PC-9 (cell line): ENCODE measurements around the gene TMEM50A. TPM values are rescaled to one million over a fixed set of nuclear protein-coding genes. Genes with fewer than 3 reads are reported as not detected.

ENCODE experiments used
- BruUV-seq: library from RNA; stranded (reverse); fragments of 400-500 nt; replicated peaks from 2 replicates; lab custom pipeline; 2021; lab: Mats Ljungman, UMichigan
- CTCF ChIA-PET: fragments of 300-600 bp; sonication (Branson Sonifier 250); formaldehyde crosslinking; loops from one replicate; lab custom pipeline; 2022; ENCODE audit warnings: antibody characterized with exemption; lab: Charles Lee
- POLR2A ChIA-PET: fragments of 300-600 bp; sonication (Branson Sonifier 250); formaldehyde crosslinking; loops from one replicate; lab custom pipeline; 2022; ENCODE audit warnings: antibody characterized with exemption; ENCODE audit not compliant: unreplicated experiment; lab: Charles Lee
- DNase-seq, 2 experiments: peaks; one replicate each; pipeline versions ENCODE4 v3.0.0 to v3.0.0-alpha.2; 2015 to 2022; ENCODE audit warnings: mixed read lengths in 1 of 2
- H2AFZ ChIP-seq: fragments of 200-600 bp; sonication (generic); 2 replicates; pipeline ENCODE4 v1.8.1; 2017; ENCODE audit warnings: antibody characterized with exemption
- H3F3A ChIP-seq: fragments of 200-600 bp; sonication (generic); 2 replicates; pipeline ENCODE4 v1.8.1; 2017; ENCODE audit warnings: antibody characterized with exemption, mild to moderate bottlenecking, low read depth; ENCODE audit not compliant: insufficient read depth
- H3K27ac ChIP-seq: fragments of 200-600 bp; sonication (generic); 2 replicates; pipeline ENCODE4 v1.6.1; 2016; ENCODE audit warnings: mixed run types
- H3K27me3 ChIP-seq: fragments of 200-600 bp; sonication (generic); 2 replicates; pipeline ENCODE4 v1.6.1; 2016; ENCODE audit warnings: low read depth, mixed run types; ENCODE audit not compliant: insufficient read depth
- H3K36me3 ChIP-seq: fragments of 200-600 bp; sonication (generic); 2 replicates; pipeline ENCODE4 v1.6.1; 2016; ENCODE audit warnings: low read depth, mixed run types
- H3K4me1 ChIP-seq: fragments of 200-600 bp; sonication (generic); replicated peaks from 2 replicates; pipeline ENCODE4 v1.6.1; 2016; ENCODE audit warnings: mixed run types; ENCODE audit not compliant: insufficient read depth
- H3K4me2 ChIP-seq: fragments of 200-600 bp; sonication (generic); 2 replicates; pipeline ENCODE4 v1.6.1; 2017; ENCODE audit warnings: mixed run types
- H3K4me3 ChIP-seq: fragments of 200-600 bp; sonication (generic); 2 replicates; pipeline ENCODE4 v1.6.1; 2016; ENCODE audit warnings: mixed run types
- H3K79me2 ChIP-seq: fragments of 200-600 bp; sonication (generic); 2 replicates; pipeline ENCODE4 v1.6.1; 2017; ENCODE audit warnings: low read depth, mixed run types
- H3K9me2 ChIP-seq: fragments of 200-600 bp; sonication (generic); 2 replicates; pipeline ENCODE4 v1.8.1; 2017; ENCODE audit warnings: mild to moderate bottlenecking; ENCODE audit not compliant: insufficient read depth
- H3K9me3 ChIP-seq: fragments of 200-600 bp; sonication (generic); 2 replicates; pipeline ENCODE4 v1.8.1; 2016; ENCODE audit warnings: low read depth; ENCODE audit not compliant: insufficient read depth
- H4K20me1 ChIP-seq: fragments of 200-600 bp; sonication (generic); 2 replicates; pipeline ENCODE4 v1.8.1; 2017; ENCODE audit not compliant: insufficient read depth
- EZH2 ChIP-seq: fragments of 200-600 bp; sonication (generic); IDR thresholded peaks from 2 replicates; pipeline ENCODE4 v1.8.0; 2017; ENCODE audit warnings: antibody characterized with exemption, low read depth
- intact Hi-C: fragments of 100-400 bp; cut with micrococcal nuclease; formaldehyde crosslinking; loops from one replicate; pipeline ENCODE4 v1.10.0; 2022; ENCODE audit not compliant: unreplicated experiment
- total RNA-seq: library from RNA; stranded (reverse); gene quantifications from 2 replicates; pipeline ENCODE4 v1.2.3, GENCODE V29; 2021
- TF ChIP-seq, protein P1 (sequence below): fragments of 200-600 bp; sonication (generic); conservative IDR thresholded peaks from 2 replicates; pipeline ENCODE4 v1.6.1; 2017; ENCODE audit warnings: mixed run types, antibody characterized with exemption, mild to moderate bottlenecking, moderate library complexity

The TMEM50A gene
- total RNA-seq, 1 experiment from 2014 or later: 81.9 TPM

DNA sequence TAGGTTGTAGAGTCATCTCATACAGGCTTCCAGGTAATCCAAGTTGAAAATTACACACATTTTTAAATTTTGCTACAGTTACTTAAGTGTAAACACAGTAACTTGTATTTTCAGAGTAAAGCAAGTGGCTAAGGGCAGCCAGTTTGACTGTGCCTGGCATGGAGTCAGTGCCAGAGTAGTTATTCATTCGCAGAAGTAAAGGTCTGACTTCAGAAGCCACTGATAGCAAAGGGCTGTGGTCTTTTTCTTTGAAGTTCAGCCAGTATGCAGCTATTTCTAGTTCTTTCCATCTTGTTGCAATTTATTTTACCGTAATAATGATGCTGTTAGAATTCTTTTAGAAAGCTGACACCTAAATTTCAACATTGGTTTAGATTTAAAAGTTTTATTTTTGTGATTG lies 9.4 kb downstream of the TMEM50A start:
- intact Hi-C loops: no loop called here
- no peak overlapping the region for H3K27ac ChIP-seq
- no peaks in the 10 kb centered on the region for H3K36me3 ChIP-seq
- H3F3A ChIP-seq: 0 out of 2 replicates have a peak, but pooled peaks cover 8% of the 10 kb centered on the region
- no TSS peak for BruUV-seq
- no peaks in the 10 kb centered on the region for H4K20me1 ChIP-seq
- H3K27me3 ChIP-seq: no peaks in the 10 kb centered on the region
- DNase-seq: no peak
- no peak overlapping the region for H3K4me2 ChIP-seq
- POLR2A ChIA-PET: no interaction called here
- H3K4me1 ChIP-seq: no peaks in the 10 kb centered on the region
- H3K79me2 ChIP-seq: 0 out of 2 replicates have a peak, but pooled peaks cover 5% of the 10 kb centered on the region
- no peak overlapping the region for H2AFZ ChIP-seq
- no peak for TF ChIP-seq EZH2
- TF ChIP-seq, protein P1, sequence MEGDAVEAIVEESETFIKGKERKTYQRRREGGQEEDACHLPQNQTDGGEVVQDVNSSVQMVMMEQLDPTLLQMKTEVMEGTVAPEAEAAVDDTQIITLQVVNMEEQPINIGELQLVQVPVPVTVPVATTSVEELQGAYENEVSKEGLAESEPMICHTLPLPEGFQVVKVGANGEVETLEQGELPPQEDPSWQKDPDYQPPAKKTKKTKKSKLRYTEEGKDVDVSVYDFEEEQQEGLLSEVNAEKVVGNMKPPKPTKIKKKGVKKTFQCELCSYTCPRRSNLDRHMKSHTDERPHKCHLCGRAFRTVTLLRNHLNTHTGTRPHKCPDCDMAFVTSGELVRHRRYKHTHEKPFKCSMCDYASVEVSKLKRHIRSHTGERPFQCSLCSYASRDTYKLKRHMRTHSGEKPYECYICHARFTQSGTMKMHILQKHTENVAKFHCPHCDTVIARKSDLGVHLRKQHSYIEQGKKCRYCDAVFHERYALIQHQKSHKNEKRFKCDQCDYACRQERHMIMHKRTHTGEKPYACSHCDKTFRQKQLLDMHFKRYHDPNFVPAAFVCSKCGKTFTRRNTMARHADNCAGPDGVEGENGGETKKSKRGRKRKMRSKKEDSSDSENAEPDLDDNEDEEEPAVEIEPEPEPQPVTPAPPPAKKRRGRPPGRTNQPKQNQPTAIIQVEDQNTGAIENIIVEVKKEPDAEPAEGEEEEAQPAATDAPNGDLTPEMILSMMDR: no peak
- H3K9me2 ChIP-seq: no peaks in the 10 kb centered on the region
- H3K4me3 ChIP-seq: no peak overlapping the region
- CTCF ChIA-PET: no interaction called here
- H3K9me3 ChIP-seq: no peaks in the 10 kb centered on the region

DNA sequence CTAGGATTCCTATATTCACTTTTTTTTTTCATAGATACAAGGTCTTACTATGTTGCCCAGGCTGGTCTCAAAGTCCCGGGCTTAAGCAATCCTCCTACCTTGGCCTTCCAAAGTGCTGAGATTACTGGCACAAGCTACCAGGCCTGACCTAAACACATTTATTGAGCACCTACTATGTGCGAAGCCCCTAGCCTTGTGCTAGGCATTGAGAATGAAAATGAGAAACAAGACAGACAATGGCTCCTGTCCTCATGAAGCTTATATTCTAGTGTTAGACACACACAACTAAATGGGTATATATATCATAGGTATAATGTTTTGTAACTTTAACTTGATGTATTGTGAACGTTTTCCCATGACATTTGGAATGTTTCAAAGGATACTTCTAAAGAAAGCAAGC lies 11.5 kb downstream of the TMEM50A start:
- no peaks in the 10 kb centered on the region for H4K20me1 ChIP-seq
- H2AFZ ChIP-seq: no peak overlapping the region
- no peaks in the 10 kb centered on the region for H3K9me3 ChIP-seq
- intact Hi-C loops: loop anchor here (5.0 kb wide), 1 partner anchor 102 kb away; the partner anchor contains the start of gene RSRP1
- no peaks in the 10 kb centered on the region for H3K4me1 ChIP-seq
- no peaks in the 10 kb centered on the region for H3K36me3 ChIP-seq
- H3K27me3 ChIP-seq: no peaks in the 10 kb centered on the region
- no peaks in the 10 kb centered on the region for H3K9me2 ChIP-seq
- H3K79me2 ChIP-seq: no peaks in the 10 kb centered on the region
- no peak overlapping the region for H3K4me3 ChIP-seq
- H3K4me2 ChIP-seq: no peak overlapping the region
- H3F3A ChIP-seq: 0 out of 2 replicates have a peak, but pooled peaks cover 8% of the 10 kb centered on the region
- ChIA-PET POLR2A (no interaction called here), CTCF (no interaction called here)
- no TSS peak for BruUV-seq
- no peak for DNase-seq
- no peak overlapping the region for H3K27ac ChIP-seq
- TF ChIP-seq EZH2: no peak
- TF ChIP-seq, protein P1: no peak

DNA sequence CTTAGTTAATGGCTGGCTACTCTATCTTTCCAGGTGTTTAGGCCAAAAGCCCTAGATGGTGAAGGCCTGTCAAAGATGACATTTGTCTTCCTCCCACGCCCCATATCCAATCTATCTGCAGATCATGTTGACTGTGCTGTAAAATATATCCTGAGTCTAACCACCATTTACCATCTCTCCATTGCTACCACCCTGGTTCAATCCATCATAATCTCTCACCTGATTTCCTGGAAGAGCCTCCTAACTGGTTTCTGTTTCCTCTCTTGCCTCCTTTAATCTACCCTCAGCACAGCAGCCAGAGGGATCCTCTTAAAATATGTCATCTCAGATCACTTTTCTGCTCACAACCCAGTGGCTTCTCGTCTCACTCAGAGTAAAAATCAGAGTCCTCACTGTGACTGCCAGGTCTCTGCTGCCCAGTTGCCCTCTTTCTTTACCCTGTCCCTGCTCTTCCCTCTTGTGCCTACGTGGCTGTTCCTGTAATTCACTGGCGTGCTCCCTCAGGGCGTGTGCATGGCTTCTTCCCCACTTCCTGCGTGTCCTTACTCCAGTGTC lies 17.8 kb downstream of the TMEM50A start:
- H3K79me2 ChIP-seq: no peaks in the 10 kb centered on the region
- H3K27me3 ChIP-seq: no peaks in the 10 kb centered on the region
- no peak overlapping the region for H2AFZ ChIP-seq
- H3K9me2 ChIP-seq: no peaks in the 10 kb centered on the region
- no peaks in the 10 kb centered on the region for H3K36me3 ChIP-seq
- 0 out of 2 replicates have a peak, but pooled peaks cover 8% of the 10 kb centered on the region for H3F3A ChIP-seq
- 0 out of 2 replicates have a peak, but pooled peaks cover 6% of the 10 kb centered on the region for H3K4me1 ChIP-seq
- no peak overlapping the region for H3K27ac ChIP-seq
- no peak for DNase-seq
- H3K4me3 ChIP-seq: no peak overlapping the region
- TF ChIP-seq EZH2: no peak
- TF ChIP-seq, protein P1: no peak
- no TSS peak for BruUV-seq
- intact Hi-C loops: no loop called here
- POLR2A ChIA-PET: no interaction called here
- H3K4me2 ChIP-seq: no peak overlapping the region
- H3K9me3 ChIP-seq: no peaks in the 10 kb centered on the region
- no peaks in the 10 kb centered on the region for H4K20me1 ChIP-seq
- CTCF ChIA-PET: no interaction called here
